Fibroblast of lung (primary cell): ENCODE measurements around the gene EML1. TPM values are rescaled to one million over a fixed set of nuclear protein-coding genes. Genes with fewer than 3 reads are reported as not detected.

Experiments used
- DNase-seq, 2 donors: peaks; one replicate each; pipeline versions ENCODE4 v3.0.0 to v3.0.0-alpha.2; 2010; ENCODE audit warnings: low read depth in 2 of 2
- H2AFZ ChIP-seq: 2 replicates; pipeline ENCODE4 v1.5.1; 2012; ENCODE audit warnings: low read length, control low read depth, inconsistent platforms
- H3K27ac ChIP-seq: 2 replicates; pipeline ENCODE4 v1.5.1; 2011; ENCODE audit warnings: low read length, control low read depth; ENCODE audit not compliant: insufficient read depth
- H3K27me3 ChIP-seq: 2 replicates; pipeline ENCODE4 v1.5.1; 2011; ENCODE audit warnings: mild to moderate bottlenecking, low read length; ENCODE audit not compliant: control insufficient read depth, insufficient read depth
- H3K36me3 ChIP-seq: 2 replicates; pipeline ENCODE4 v1.5.1; 2011; ENCODE audit warnings: low read length; ENCODE audit not compliant: control insufficient read depth, insufficient read depth
- H3K4me1 ChIP-seq: 2 replicates; pipeline ENCODE4 v1.5.1; 2011; ENCODE audit warnings: low read length; ENCODE audit not compliant: control insufficient read depth, insufficient read depth; ENCODE audit errors: extremely low read depth
- H3K4me2 ChIP-seq: 2 replicates; pipeline ENCODE4 v1.5.1; 2011; ENCODE audit warnings: low read length, control low read depth; ENCODE audit not compliant: insufficient read depth; ENCODE audit errors: extremely low read depth
- H3K4me3 ChIP-seq, 4 experiments: fragments of 200-600 bp in 1 of 4; sonication (generic) in 1 of 4; replicated peaks in 1 of 4; 2 replicates each; pipeline ENCODE4 v1.5.1; 2011 to 2016; ENCODE audit warnings: low read length in 4 of 4, low read depth in 3 of 4, mild to moderate bottlenecking in 3 of 4, control low read depth in 2 of 4, inconsistent platforms in 1 of 4, mixed read lengths in 1 of 4; ENCODE audit not compliant: insufficient read depth in 1 of 4; ENCODE audit errors: control extremely low read depth in 1 of 4
- H3K79me2 ChIP-seq: 2 replicates; pipeline ENCODE4 v1.5.1; 2012; ENCODE audit warnings: mild to moderate bottlenecking, low read length, inconsistent platforms; ENCODE audit not compliant: control insufficient read depth, insufficient read depth
- H3K9ac ChIP-seq: 2 replicates; pipeline ENCODE4 v1.5.1; 2011; ENCODE audit warnings: mild to moderate bottlenecking, low read length, control low read depth; ENCODE audit not compliant: insufficient read depth
- H3K9me3 ChIP-seq: 2 replicates; pipeline ENCODE4 v1.5.1; 2012; ENCODE audit warnings: low read depth, low read length; ENCODE audit not compliant: control insufficient read depth, insufficient read depth
- H4K20me1 ChIP-seq: 2 replicates; pipeline ENCODE4 v1.5.1; 2011; ENCODE audit warnings: low read length; ENCODE audit not compliant: control insufficient read depth, insufficient read depth; ENCODE audit errors: extremely low read depth
- EZH2 ChIP-seq: IDR thresholded peaks from 2 replicates; pipeline ENCODE4 v1.5.1; 2012; ENCODE audit warnings: low read length, control low read depth, mild to moderate bottlenecking; ENCODE audit errors: missing control alignments
- polyA plus RNA-seq, 2 donors: library from polyadenylated mRNA; depleted of rRNA in 1 of 2; stranded (reverse) in 1 of 2; unstranded in 1 of 2; fragments of >200 nt; gene quantifications; 2 replicates each; pipeline ENCODE4 v1.2.1, GENCODE V29; 2011 to 2012; ENCODE audit warnings: missing spikeins in 1 of 2
- total RNA-seq: library from RNA; depleted of rRNA; stranded (reverse); fragments of >200 nt; gene quantifications from 2 replicates; pipeline ENCODE4 v1.2.1, GENCODE V29; 2014
- TF ChIP-seq, protein P1 (sequence below), 2 donors: IDR thresholded peaks in 1 of 2; conservative IDR thresholded peaks in 1 of 2; 1 replicate in 1 of 2; 2 replicates in 1 of 2; pipeline ENCODE4 v1.5.1; 2011 to 2012; ENCODE audit warnings: low read length in 2 of 2, control low read depth in 1 of 2, inconsistent platforms in 1 of 2, low read depth in 1 of 2, mild to moderate bottlenecking in 1 of 2

Gene EML1
- total and polyA plus RNA-seq, 2 donors (not counting 1 experiment from before 2014, with no cell fraction given) = 22.4 to 74.5 TPM

DNA sequence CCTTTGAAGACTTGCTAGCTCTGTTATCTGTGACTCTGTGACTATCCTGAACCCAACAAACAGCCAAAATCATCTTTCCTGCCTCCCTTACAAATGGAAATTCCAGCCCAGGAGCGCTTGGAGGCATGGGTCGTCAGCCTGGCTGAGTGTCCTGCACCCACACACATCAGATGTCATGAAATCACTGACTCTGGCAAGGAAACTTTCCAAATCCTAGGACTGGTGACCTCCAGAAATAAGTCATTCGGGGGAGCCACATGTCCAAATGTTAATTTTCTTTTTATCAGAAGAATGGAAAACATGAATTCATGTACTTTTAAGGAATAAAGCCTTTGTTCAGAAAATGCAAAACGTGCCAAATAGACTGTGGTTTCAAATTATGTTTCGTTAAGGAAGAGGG, 175.7 kb downstream of the EML1 start:
- H3K4me3 ChIP-seq = no peak overlapping the region
- H3K27me3 ChIP-seq = no peaks in the 10 kb centered on the region
- H4K20me1 ChIP-seq = no peaks in the 10 kb centered on the region
- peaks cover 3% of the 10 kb centered on the region for H3K79me2 ChIP-seq
- TF ChIP-seq EZH2 = no peak
- TF ChIP-seq, protein P1, sequence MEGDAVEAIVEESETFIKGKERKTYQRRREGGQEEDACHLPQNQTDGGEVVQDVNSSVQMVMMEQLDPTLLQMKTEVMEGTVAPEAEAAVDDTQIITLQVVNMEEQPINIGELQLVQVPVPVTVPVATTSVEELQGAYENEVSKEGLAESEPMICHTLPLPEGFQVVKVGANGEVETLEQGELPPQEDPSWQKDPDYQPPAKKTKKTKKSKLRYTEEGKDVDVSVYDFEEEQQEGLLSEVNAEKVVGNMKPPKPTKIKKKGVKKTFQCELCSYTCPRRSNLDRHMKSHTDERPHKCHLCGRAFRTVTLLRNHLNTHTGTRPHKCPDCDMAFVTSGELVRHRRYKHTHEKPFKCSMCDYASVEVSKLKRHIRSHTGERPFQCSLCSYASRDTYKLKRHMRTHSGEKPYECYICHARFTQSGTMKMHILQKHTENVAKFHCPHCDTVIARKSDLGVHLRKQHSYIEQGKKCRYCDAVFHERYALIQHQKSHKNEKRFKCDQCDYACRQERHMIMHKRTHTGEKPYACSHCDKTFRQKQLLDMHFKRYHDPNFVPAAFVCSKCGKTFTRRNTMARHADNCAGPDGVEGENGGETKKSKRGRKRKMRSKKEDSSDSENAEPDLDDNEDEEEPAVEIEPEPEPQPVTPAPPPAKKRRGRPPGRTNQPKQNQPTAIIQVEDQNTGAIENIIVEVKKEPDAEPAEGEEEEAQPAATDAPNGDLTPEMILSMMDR (conservative IDR thresholded peaks at IDR 0.05 in 1 of 2, IDR thresholded peaks at IDR 0.05 in 1 of 2; ENCODE audit: low read depth in 1 of 2, low read length in 2 of 2) = no peak
- H3K4me2 ChIP-seq = peak overlapping the region; percentile 51
- H3K36me3 ChIP-seq = no peaks in the 10 kb centered on the region
- H3K9ac ChIP-seq = no peak overlapping the region
- no peak overlapping the region for H2AFZ ChIP-seq
- DNase-seq = peak in 1 of 2 donors; percentile 81
- no peaks in the 10 kb centered on the region for H3K9me3 ChIP-seq
- peaks cover 9% of the 10 kb centered on the region for H3K4me1 ChIP-seq
- no peak overlapping the region for H3K27ac ChIP-seq

DNA sequence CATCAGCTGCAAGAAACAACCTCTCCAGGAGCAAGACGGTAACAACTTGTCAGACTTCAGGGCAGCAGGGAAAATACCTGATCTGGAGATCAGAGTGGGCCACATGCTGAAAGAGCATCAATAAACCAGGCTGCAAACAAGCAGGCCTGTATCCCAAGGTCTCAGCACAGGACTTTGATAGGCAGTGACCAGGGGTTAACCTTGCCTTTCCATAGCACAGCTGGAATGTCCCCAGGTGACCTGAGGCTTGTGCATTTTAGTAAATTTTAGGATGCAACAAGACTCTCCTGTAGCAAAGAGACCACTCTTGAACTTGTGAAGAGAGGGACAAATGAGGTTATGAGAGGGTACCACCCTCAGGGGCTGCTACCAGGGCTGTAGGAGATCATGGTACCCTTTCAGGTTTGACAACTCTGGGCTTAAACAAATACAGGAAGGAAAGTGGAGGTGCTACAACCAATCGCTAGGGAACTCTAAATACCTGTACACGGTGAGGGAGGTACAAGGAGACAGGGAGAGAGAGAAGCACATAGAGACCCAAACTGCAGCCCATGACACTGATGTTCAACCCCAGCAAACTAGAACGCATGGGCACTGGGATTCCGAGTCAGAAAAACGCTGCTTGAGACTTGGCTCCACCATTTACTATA, 176.6 kb downstream of the EML1 start:
- DNase-seq = no peak
- no peak overlapping the region for H3K4me3 ChIP-seq
- no peaks in the 10 kb centered on the region for H3K9me3 ChIP-seq
- no peaks in the 10 kb centered on the region for H3K27me3 ChIP-seq
- no peak overlapping the region for H3K4me2 ChIP-seq
- H3K4me1 ChIP-seq = peaks cover 9% of the 10 kb centered on the region
- H2AFZ ChIP-seq = no peak overlapping the region
- TF ChIP-seq, protein P1 (conservative IDR thresholded peaks at IDR 0.05 in 1 of 2, IDR thresholded peaks at IDR 0.05 in 1 of 2; ENCODE audit: low read depth in 1 of 2, low read length in 2 of 2) = no peak
- TF ChIP-seq EZH2 = no peak
- no peaks in the 10 kb centered on the region for H4K20me1 ChIP-seq
- no peak overlapping the region for H3K27ac ChIP-seq
- no peak overlapping the region for H3K9ac ChIP-seq
- H3K79me2 ChIP-seq = peaks cover 3% of the 10 kb centered on the region
- H3K36me3 ChIP-seq = no peaks in the 10 kb centered on the region

DNA sequence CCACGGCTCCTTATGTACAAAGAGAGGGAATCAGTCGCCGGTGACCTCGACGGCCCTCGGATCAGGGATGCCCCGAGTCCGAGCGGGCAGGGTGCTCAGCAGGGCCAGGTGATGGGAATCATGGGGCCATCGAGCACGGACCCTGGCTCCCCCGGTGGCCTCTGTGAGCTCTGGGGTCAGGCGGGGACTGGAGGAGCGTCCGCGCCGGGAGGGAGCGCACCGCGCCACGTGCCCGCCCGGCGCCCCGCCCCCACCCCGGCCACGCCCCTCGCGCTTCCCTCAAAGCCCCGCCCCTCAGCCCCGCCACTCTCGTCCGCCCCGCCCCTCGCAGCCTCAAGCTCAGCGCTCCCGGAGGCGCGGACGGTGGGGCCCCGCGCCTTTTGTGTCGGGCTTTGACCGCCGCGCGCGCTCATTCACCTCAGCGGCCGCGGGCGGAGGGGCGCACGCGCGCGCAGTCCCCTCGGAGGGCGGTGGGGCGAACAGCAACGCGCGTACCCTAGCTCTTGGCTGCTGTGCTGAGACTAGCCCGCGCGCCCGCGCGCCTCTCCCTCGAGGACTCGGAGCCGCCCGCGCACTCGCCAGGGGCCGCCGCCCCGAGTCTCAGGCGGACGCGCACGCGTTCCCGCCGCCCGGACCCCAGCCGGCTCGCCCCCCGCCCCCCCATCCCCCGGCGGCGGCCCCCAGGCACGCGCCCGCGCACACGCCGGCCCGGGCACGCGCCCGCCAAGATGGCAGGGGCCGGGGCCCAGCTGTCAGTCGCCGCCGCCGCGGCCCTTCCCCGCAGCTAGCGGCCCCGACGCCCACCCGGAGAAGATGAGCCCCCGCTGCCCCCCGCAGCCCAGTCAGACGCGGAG, 178.1 kb downstream of the EML1 start:
- Histone ChIP-seq H3K9ac (peak overlapping the region; percentile 64), H3K79me2 (peaks cover 3% of the 10 kb centered on the region), H3K4me1 (peaks cover 9% of the 10 kb centered on the region), H3K36me3 (no peaks in the 10 kb centered on the region), H3K9me3 (no peaks in the 10 kb centered on the region), H4K20me1 (no peaks in the 10 kb centered on the region), H2AFZ (peak overlapping the region; percentile 51), H3K4me2 (peak overlapping the region; percentile 64), H3K27me3 (no peaks in the 10 kb centered on the region), H3K27ac (peak overlapping the region; percentile 41), H3K4me3 (peak overlapping the region; percentile 21 to 90 (median 59))
- DNase-seq = peak; percentile 77 to 85
- TF ChIP-seq, protein P1 (conservative IDR thresholded peaks at IDR 0.05 in 1 of 2, IDR thresholded peaks at IDR 0.05 in 1 of 2; ENCODE audit: low read depth in 1 of 2, low read length in 2 of 2) = no peak
- TF ChIP-seq EZH2 = no peak
